Stimulated activated CD4-positive, alpha-beta T cell treated with anti-CD3 and anti-CD28 coated beads, Interleukin-1b, Interleukin-23, amount 100 ng/mL, for 24 hours (primary cell): Measurements from ENCODE around the gene MFAP5.

Source experiments
- DNase-seq, 4 experiments: peaks; one replicate each; pipeline ENCODE4 v3.0.0-alpha.2; 2020; ENCODE audit warnings: low read depth in 4 of 4, low spot score in 1 of 4

The MFAP5 gene

GRCh38 chr12:8662593-8662992 lies at the start of gene MFAP5:
Gene MFAP5 (minus strand): TSS chr12:8662826. CDS start chr12:8662104, 722 bp downstream.
- DNase-seq = no peak

- no peak for DNase-seq
Observed at GRCh38 chr12:8709124-8709830, 46.7 kb upstream of the MFAP5 start.

GRCh38 chr12:8702159-8702558 lies 39.5 kb upstream of the MFAP5 start:
- DNase-seq = no peak

- no peak for DNase-seq
Observed at GRCh38 chr12:8701046-8701660, 38.5 kb upstream of the MFAP5 start.

GRCh38 chr12:8699714-8700113 lies 37.1 kb upstream of the MFAP5 start:
- no peak for DNase-seq

- no peak for DNase-seq
Observed at GRCh38 chr12:8698879-8699278, 36.3 kb upstream of the MFAP5 start.

- peak; percentile 9 to 28 (median 15) for DNase-seq
Observed at GRCh38 chr12:8698132-8698851, 35.7 kb upstream of the MFAP5 start.

GRCh38 chr12:8697476-8698131 lies 35.0 kb upstream of the MFAP5 start, which contains the start of gene RIMKLB:
Gene RIMKLB (plus strand): TSS chr12:8697991. CDS start chr12:8713867, 15,876 bp downstream.
- DNase-seq = peak; percentile 43 to 71 (median 55)

- peak in 1 of 4 experiments; percentile 11 for DNase-seq
Observed at GRCh38 chr12:8697120-8697475, 34.5 kb upstream of the MFAP5 start.

- DNase-seq = no peak
Observed at GRCh38 chr12:8696442-8697090, 33.9 kb upstream of the MFAP5 start.

- no peak for DNase-seq
Observed at GRCh38 chr12:8695116-8695515, 32.5 kb upstream of the MFAP5 start.

- DNase-seq = no peak
Observed at GRCh38 chr12:8692573-8692972, 29.9 kb upstream of the MFAP5 start.

- no peak for DNase-seq
Observed at GRCh38 chr12:8689681-8690080, 27.1 kb upstream of the MFAP5 start.

- no peak for DNase-seq
Observed at GRCh38 chr12:8687846-8688601, 25.4 kb upstream of the MFAP5 start.

- no peak for DNase-seq
Observed at GRCh38 chr12:8685051-8685450, 22.4 kb upstream of the MFAP5 start.

GRCh38 chr12:8681129-8681884 lies 18.7 kb upstream of the MFAP5 start:
- no peak for DNase-seq

- no peak for DNase-seq
Observed at GRCh38 chr12:8680533-8680932, 17.9 kb upstream of the MFAP5 start.

GRCh38 chr12:8678661-8679111 lies 16.1 kb upstream of the MFAP5 start:
- DNase-seq = no peak

GRCh38 chr12:8677362-8677761 lies 14.7 kb upstream of the MFAP5 start:
- DNase-seq = no peak

- no peak for DNase-seq
Observed at GRCh38 chr12:8676651-8677050, 14.0 kb upstream of the MFAP5 start.
